Cardiac muscle cell (in vitro differentiated cells and primary cell): ENCODE measurements around the gene MYH9. TPM values are rescaled to one million over a fixed set of nuclear protein-coding genes. Genes with fewer than 3 reads are reported as not detected.
A peak's percentile ranks its signal among the peaks of the same experiment; 100 is the strongest.

Source experiments
- DNase-seq, 2 donors: peaks; one replicate each; pipeline versions ENCODE4 v3.0.0 to v3.0.0-alpha.2; 2010 to 2017; ENCODE audit warnings: low read depth in 1 of 2, low spot score in 1 of 2
- H3K27ac ChIP-seq: fragments of 200-600 bp; sonication (generic); 2 replicates; pipeline ENCODE4 v1.5.1; 2016
- H3K27me3 ChIP-seq: fragments of 200-600 bp; sonication (generic); 2 replicates; pipeline ENCODE4 v1.6.0; 2016; ENCODE audit warnings: control low read depth
- H3K36me3 ChIP-seq: fragments of 200-600 bp; sonication (generic); 2 replicates; pipeline ENCODE4 v1.5.1; 2016; ENCODE audit warnings: control low read depth
- H3K4me1 ChIP-seq: fragments of 200-600 bp; sonication (generic); 2 replicates; pipeline ENCODE4 v1.8.1; 2017; ENCODE audit warnings: low read depth, mild to moderate bottlenecking, mixed run types
- H3K4me3 ChIP-seq: fragments of 200-600 bp; sonication (generic); 2 replicates; pipeline ENCODE4 v1.5.1; 2016; ENCODE audit warnings: mild to moderate bottlenecking
- H3K9me3 ChIP-seq: fragments of 200-600 bp; sonication (generic); 2 replicates; pipeline ENCODE4 v1.5.1; 2017; ENCODE audit warnings: low read depth, mild to moderate bottlenecking, control low read depth
- CTCF ChIP-seq: IDR thresholded peaks from 2 replicates; pipeline ENCODE4 v1.5.1; 2012; ENCODE audit warnings: low read depth, mild to moderate bottlenecking, low read length
- polyA plus RNA-seq: library from polyadenylated mRNA; unstranded; fragments of >200 nt; fragmentation: Nextera tagmentation; extraction: Ambion mirVana; gene quantifications from 2 replicates; pipeline ENCODE4 v1.2.1, GENCODE V29; 2016
- total RNA-seq: library from RNA; depleted of rRNA; stranded (reverse); fragments of >200 nt; gene quantifications from 2 replicates; pipeline ENCODE4 v1.2.3, GENCODE V29; 2016

The MYH9 gene
- total and polyA plus RNA-seq, 2 experiments from 2014 or later, result 88.7 to 174 TPM

DNA sequence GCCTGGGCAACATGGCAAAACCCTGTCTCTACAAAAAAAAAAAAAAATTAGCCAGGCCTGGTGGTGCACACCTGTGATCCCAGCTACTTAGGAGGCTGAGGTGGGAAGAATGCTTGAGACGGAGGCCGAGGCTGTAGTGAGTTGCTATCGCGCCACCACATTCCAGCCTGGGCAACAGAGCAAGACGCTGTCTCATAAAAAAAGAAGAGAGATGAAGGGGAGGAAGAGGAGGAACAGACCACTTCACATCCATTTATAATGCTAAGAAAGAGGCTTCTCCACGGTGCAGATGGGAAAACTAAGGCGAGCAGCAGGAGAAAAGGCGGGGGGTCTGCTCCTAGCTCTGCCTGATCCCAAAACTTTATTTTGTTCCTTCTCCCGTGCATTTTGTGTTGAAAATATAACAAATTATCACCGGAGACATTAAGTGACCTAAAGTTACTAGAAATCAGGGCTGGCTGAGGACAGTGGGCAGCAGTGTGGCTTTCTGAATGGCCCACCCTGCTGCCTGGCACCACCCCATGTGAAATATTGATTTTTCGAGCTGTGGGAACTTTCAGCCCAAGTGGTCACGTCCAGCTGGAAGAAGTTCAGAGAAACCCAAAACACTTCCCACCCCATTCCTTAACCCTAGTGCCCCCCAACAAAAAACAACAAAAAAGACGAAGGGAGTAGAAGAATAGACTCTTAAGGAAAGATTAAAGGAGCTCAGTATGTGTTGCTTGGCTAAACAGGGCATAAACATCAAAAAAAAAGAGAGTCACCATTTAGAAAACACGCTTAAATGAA, 9.5 kb downstream of the MYH9 start:
- TF ChIP-seq CTCF, result no peak
- Histone ChIP-seq H3K36me3 (no peaks in the 10 kb centered on the region), H3K4me3 (no peak overlapping the region), H3K27ac (no peak overlapping the region), H3K27me3 (no peaks in the 10 kb centered on the region), H3K9me3 (no peaks in the 10 kb centered on the region), H3K4me1 (peaks cover 5% of the 10 kb centered on the region)
- DNase-seq, result no peak

- peaks cover 13% of the 10 kb centered on the region for H3K4me1 ChIP-seq
- peak overlapping the region; percentile 24 for H3K27ac ChIP-seq
- no peak for TF ChIP-seq CTCF
- H3K36me3 ChIP-seq, result no peaks in the 10 kb centered on the region
- DNase-seq, result no peak
- H3K27me3 ChIP-seq, result no peaks in the 10 kb centered on the region
- no peak overlapping the region for H3K4me3 ChIP-seq
- H3K9me3 ChIP-seq, result no peaks in the 10 kb centered on the region
Observed at GRCh38 chr22:36377022-36377631, 10.6 kb downstream of the MYH9 start.

DNA sequence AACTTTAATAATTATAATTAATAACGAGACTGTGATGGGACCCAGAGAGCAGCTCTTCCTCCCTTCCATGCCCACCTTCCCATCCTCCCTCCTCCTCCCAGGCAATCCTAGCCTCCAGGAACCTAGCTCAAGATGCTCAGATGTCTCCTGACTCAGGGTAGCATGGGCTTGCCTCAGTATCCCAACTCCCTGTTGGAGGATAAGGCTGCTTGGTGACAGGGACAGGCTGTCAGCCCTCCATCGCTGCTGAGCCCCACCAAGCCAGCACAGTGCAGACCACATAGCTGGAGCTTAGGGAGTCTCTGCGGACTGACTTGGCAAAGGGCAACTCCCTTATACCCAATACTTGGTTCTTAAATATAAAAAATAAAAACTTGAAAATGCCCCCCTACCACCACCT, 11.5 kb downstream of the MYH9 start:
- no peak for DNase-seq
- no peaks in the 10 kb centered on the region for H3K27me3 ChIP-seq
- H3K4me3 ChIP-seq, result no peak overlapping the region
- H3K36me3 ChIP-seq, result no peaks in the 10 kb centered on the region
- H3K27ac ChIP-seq, result no peak overlapping the region
- peaks cover 16% of the 10 kb centered on the region for H3K4me1 ChIP-seq
- H3K9me3 ChIP-seq, result no peaks in the 10 kb centered on the region
- no peak for TF ChIP-seq CTCF

DNA sequence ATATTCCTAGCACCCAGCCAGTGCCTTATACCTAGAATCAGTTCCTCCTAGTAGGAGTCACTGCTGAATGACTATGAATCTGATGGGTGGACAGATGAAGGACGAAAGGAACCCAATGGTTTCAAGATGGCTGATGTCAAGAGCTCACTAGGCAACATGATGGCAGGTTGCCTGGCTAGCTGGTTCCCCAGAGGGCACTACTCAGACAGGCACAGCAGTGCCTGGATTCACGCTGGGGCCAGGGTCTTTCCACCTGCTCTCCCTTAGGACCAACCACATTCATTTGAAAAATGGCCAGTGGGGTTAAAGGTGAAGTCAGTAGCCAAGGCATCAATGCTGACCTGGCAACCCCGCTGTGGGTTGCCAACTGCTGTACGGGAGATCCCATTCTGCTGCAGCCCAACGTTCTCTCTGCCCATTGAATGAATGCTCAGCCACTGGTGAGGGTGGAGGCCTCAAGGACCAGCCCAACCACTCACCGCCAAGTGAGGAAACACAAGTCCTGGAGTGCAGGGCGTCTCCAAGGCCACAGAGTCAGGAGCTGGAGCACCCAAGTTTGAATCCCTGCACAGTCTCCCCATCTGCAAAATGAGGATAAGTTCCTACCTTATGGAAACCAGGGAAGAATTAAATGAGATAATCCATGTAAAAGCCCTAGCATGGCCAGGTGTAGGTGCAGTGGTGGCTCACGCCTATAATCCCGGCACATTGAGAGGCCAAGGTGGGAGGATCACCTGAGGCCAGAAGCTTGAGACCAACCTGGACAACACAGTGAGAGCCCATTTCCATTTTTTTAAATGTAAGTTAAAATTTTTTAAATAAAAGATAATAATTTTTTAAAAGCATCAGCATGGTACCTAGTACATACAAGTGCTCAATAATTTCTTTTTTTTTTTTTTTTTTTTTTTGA, 12.4 kb downstream of the MYH9 start:
- TF ChIP-seq CTCF, result no peak
- peaks cover 25% of the 10 kb centered on the region for H3K4me1 ChIP-seq
- H3K27ac ChIP-seq, result no peak overlapping the region

GRCh38 chr22:36374603-36375024, 13.2 kb downstream of the MYH9 start:
- H3K36me3 ChIP-seq, result no peaks in the 10 kb centered on the region
- no peak for TF ChIP-seq CTCF
- peaks cover 33% of the 10 kb centered on the region for H3K4me1 ChIP-seq

More for the DNA sequence above, 12.4 kb downstream of the MYH9 start:
- H3K9me3 ChIP-seq, result no peaks in the 10 kb centered on the region
- no peaks in the 10 kb centered on the region for H3K36me3 ChIP-seq
- H3K27me3 ChIP-seq, result no peaks in the 10 kb centered on the region
- no peak for DNase-seq
- H3K4me3 ChIP-seq, result no peak overlapping the region

More at GRCh38 chr22:36374603-36375024, 13.2 kb downstream of the MYH9 start:
- H3K27me3 ChIP-seq, result no peaks in the 10 kb centered on the region
- H3K9me3 ChIP-seq, result no peaks in the 10 kb centered on the region
- H3K4me3 ChIP-seq, result no peak overlapping the region
- H3K27ac ChIP-seq, result peak overlapping the region; percentile 76
- peak in 1 of 2 donors; percentile 43 for DNase-seq
